ENCODE results near the gene ALOX12B. TPM values are rescaled to one million over a fixed set of nuclear protein-coding genes. Genes with fewer than 3 reads are reported as not detected.

Gene ALOX12B
- total RNA-seq, 2 donors from 2014 or later = 0.95 to 1.2 TPM

DNA sequence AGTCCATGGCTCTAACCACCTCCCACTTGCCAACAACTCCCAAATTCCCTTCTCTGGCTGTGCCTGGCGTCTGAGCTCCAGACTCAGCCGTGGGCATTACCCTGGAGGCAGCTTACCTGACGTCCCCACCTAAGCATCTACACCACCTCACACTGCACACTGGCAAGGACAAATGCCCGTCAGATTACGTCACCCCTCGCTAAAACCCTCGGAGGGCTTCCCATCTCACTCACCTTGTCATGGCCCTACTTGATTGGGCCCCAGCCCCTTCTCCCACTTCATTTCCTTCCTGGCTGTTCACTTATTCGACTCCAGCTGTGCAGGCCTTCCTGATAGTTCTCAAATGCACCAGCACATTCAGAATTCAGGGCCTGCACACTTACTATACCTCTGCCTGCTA lies 17.4 kb upstream of the ALOX12B start:
- no peak overlapping the region for H3K9ac ChIP-seq (ENCODE audit: extremely low read depth, low read length, poor library complexity, severe bottlenecking)
- 84 to 100% methylated on average over 3 to 8 of the region's 8 CpGs for WGBS, 2 experiments (ENCODE audit: insufficient coverage in 1 of 2, insufficient read length in 1 of 2)
- H3K36me3 ChIP-seq (ENCODE audit: control insufficient read depth, insufficient read depth, low read length) = no peaks in the 10 kb centered on the region
- no peaks in the 10 kb centered on the region for H3K9me3 ChIP-seq (ENCODE audit: control insufficient read depth, low read length)
- Mint-ChIP-seq H3K36me3 (ENCODE audit: low read depth) (no peaks in the 10 kb centered on the region), H3K27me3 (ENCODE audit: insufficient read depth) (peaks cover 55% of the 10 kb centered on the region), H3K9me3 (no peaks in the 10 kb centered on the region), H3K4me1 (peaks cover 2% of the 10 kb centered on the region), H3K27ac (no peak overlapping the region), H3K4me3 (no peak overlapping the region)
- DNase-seq = no peak
- TF ChIP-seq, protein P1, sequence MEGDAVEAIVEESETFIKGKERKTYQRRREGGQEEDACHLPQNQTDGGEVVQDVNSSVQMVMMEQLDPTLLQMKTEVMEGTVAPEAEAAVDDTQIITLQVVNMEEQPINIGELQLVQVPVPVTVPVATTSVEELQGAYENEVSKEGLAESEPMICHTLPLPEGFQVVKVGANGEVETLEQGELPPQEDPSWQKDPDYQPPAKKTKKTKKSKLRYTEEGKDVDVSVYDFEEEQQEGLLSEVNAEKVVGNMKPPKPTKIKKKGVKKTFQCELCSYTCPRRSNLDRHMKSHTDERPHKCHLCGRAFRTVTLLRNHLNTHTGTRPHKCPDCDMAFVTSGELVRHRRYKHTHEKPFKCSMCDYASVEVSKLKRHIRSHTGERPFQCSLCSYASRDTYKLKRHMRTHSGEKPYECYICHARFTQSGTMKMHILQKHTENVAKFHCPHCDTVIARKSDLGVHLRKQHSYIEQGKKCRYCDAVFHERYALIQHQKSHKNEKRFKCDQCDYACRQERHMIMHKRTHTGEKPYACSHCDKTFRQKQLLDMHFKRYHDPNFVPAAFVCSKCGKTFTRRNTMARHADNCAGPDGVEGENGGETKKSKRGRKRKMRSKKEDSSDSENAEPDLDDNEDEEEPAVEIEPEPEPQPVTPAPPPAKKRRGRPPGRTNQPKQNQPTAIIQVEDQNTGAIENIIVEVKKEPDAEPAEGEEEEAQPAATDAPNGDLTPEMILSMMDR (conservative IDR thresholded peaks at IDR 0.05) = no peak
- peaks cover 30% of the 10 kb centered on the region for H3K27me3 ChIP-seq (ENCODE audit: control insufficient read depth, insufficient read depth, low read length, poor library complexity, severe bottlenecking)
- no peak overlapping the region for H3K4me3 ChIP-seq (ENCODE audit: low read length)
- H3K27ac ChIP-seq (ENCODE audit: low read depth, low read length) = no peak overlapping the region
- no peaks in the 10 kb centered on the region for H3K4me1 ChIP-seq (ENCODE audit: control insufficient read depth, insufficient read depth, low read length)

DNA sequence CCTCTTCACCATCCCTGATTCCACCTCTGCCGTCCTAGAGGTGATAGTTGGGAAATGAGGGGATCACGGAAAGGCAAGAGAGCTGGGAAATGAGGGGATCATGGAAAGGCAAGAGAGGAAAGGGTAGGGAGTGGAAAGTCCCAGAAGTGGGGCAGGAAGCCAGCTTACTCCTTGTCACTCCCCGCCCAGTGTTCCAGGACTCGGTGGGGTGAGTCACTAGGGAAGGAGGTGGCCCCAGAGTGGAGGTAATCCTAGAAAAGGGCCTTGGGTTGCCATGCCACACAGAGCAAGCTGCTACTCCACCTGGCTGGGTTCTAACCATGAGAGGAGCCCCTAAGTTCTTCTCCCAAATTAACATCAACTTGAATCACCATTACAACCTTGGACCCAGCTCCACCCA lies 16.0 kb upstream of the ALOX12B start:
- H3K4me3 Mint-ChIP-seq = no peak overlapping the region
- H3K4me1 Mint-ChIP-seq = no peaks in the 10 kb centered on the region

GRCh38 chr17:8101721-8102120 lies 14.2 kb upstream of the ALOX12B start:
- Mint-ChIP-seq H3K27ac (no peak overlapping the region), H3K36me3 (ENCODE audit: low read depth) (no peaks in the 10 kb centered on the region), H3K27me3 (ENCODE audit: insufficient read depth) (peaks cover 39% of the 10 kb centered on the region), H3K9me3 (no peaks in the 10 kb centered on the region), H3K4me3 (no peak overlapping the region), H3K4me1 (no peaks in the 10 kb centered on the region)
- Histone ChIP-seq H3K27ac (ENCODE audit: low read depth, low read length) (no peak overlapping the region), H3K9ac (ENCODE audit: extremely low read depth, low read length, poor library complexity, severe bottlenecking) (no peak overlapping the region), H3K27me3 (ENCODE audit: control insufficient read depth, insufficient read depth, low read length, poor library complexity, severe bottlenecking) (peaks cover 14% of the 10 kb centered on the region), H3K9me3 (ENCODE audit: control insufficient read depth, low read length) (no peaks in the 10 kb centered on the region), H3K4me1 (ENCODE audit: control insufficient read depth, insufficient read depth, low read length) (no peaks in the 10 kb centered on the region), H3K4me3 (ENCODE audit: low read length) (no peak overlapping the region), H3K36me3 (ENCODE audit: control insufficient read depth, insufficient read depth, low read length) (no peaks in the 10 kb centered on the region)
- TF ChIP-seq, protein P1 (conservative IDR thresholded peaks at IDR 0.05) = no peak
- no peak for DNase-seq
- 92 to 95% methylated on average over 3 to 6 of the region's 6 CpGs for WGBS, 2 experiments (ENCODE audit: insufficient coverage in 1 of 2, insufficient read length in 1 of 2)

More for the DNA sequence above, 16.0 kb upstream of the ALOX12B start:
- TF ChIP-seq, protein P1 (conservative IDR thresholded peaks at IDR 0.05) = no peak
- H3K9me3 Mint-ChIP-seq = no peaks in the 10 kb centered on the region
- H3K4me1 ChIP-seq (ENCODE audit: control insufficient read depth, insufficient read depth, low read length) = no peaks in the 10 kb centered on the region
- no peaks in the 10 kb centered on the region for H3K9me3 ChIP-seq (ENCODE audit: control insufficient read depth, low read length)
- H3K9ac ChIP-seq (ENCODE audit: extremely low read depth, low read length, poor library complexity, severe bottlenecking) = no peak overlapping the region
- DNase-seq = no peak
- no peaks in the 10 kb centered on the region for H3K36me3 Mint-ChIP-seq (ENCODE audit: low read depth)
- H3K4me3 ChIP-seq (ENCODE audit: low read length) = no peak overlapping the region
- H3K27me3 ChIP-seq (ENCODE audit: control insufficient read depth, insufficient read depth, low read length, poor library complexity, severe bottlenecking) = peaks cover 18% of the 10 kb centered on the region
- 94 to 100% methylated on average over 1 to 4 of the region's 4 CpGs for WGBS, 2 experiments (ENCODE audit: insufficient coverage in 1 of 2, insufficient read length in 1 of 2)
- H3K27ac ChIP-seq (ENCODE audit: low read depth, low read length) = no peak overlapping the region
- H3K27me3 Mint-ChIP-seq (ENCODE audit: insufficient read depth) = peaks cover 44% of the 10 kb centered on the region
- no peak overlapping the region for H3K27ac Mint-ChIP-seq
- H3K36me3 ChIP-seq (ENCODE audit: control insufficient read depth, insufficient read depth, low read length) = no peaks in the 10 kb centered on the region
